Measurements from ENCODE around the gene LRRC4C. TPM values are rescaled to one million over a fixed set of nuclear protein-coding genes. Genes with fewer than 3 reads are reported as not detected.

LRRC4C gene
- total RNA-seq, 1 experiment from 2014 or later: 0.72 TPM

DNA sequence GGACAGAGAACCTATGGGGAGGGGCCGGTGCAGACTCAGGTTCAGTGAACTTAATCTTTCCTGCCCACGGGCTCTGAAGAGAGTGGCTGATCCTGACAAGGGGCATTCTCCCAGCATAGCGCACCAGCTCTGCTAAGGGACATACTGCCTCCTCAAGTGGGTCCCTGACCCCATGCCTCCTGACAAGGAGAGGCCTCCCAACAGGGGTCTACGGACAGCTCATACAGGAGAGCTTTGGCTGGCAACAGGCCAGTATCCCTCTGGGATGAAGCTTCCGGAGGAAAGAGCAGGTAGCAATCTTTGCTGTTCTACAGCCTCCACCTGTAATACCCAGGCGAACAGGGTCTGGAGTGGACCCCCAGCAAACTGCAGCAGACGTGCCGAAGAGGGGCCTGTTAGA lies 394.0 kb downstream of the LRRC4C start:
- Mint-ChIP-seq H3K4me1 (peaks cover 7% of the 10 kb centered on the region), H3K36me3 (peaks cover 16% of the 10 kb centered on the region), H3K4me3 (no peak overlapping the region), H3K9me3 (peaks cover 40% of the 10 kb centered on the region), H3K27ac (no peak overlapping the region), H3K27me3 (ENCODE audit: low read depth) (no peaks in the 10 kb centered on the region; the same call in 1 of the 2 replicates)
- ATAC-seq (no peak), DNase-seq (ENCODE audit: low spot score) (no peak)
- ChIA-PET CTCF (no interaction called here), POLR2A (no interaction called here)
- TF ChIP-seq IRF2 (CRISPR knock-in tag; IDR thresholded peaks at IDR 0.05; ENCODE audit: borderline replicate concordance, low read depth): no peak
- TF ChIP-seq, protein P1, sequence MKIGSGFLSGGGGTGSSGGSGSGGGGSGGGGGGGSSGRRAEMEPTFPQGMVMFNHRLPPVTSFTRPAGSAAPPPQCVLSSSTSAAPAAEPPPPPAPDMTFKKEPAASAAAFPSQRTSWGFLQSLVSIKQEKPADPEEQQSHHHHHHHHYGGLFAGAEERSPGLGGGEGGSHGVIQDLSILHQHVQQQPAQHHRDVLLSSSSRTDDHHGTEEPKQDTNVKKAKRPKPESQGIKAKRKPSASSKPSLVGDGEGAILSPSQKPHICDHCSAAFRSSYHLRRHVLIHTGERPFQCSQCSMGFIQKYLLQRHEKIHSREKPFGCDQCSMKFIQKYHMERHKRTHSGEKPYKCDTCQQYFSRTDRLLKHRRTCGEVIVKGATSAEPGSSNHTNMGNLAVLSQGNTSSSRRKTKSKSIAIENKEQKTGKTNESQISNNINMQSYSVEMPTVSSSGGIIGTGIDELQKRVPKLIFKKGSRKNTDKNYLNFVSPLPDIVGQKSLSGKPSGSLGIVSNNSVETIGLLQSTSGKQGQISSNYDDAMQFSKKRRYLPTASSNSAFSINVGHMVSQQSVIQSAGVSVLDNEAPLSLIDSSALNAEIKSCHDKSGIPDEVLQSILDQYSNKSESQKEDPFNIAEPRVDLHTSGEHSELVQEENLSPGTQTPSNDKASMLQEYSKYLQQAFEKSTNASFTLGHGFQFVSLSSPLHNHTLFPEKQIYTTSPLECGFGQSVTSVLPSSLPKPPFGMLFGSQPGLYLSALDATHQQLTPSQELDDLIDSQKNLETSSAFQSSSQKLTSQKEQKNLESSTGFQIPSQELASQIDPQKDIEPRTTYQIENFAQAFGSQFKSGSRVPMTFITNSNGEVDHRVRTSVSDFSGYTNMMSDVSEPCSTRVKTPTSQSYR (CRISPR knock-in tag; IDR thresholded peaks at IDR 0.05): no peak
- TF ChIP-seq NFATC4 (CRISPR knock-in tag; IDR thresholded peaks at IDR 0.05): no peak

DNA sequence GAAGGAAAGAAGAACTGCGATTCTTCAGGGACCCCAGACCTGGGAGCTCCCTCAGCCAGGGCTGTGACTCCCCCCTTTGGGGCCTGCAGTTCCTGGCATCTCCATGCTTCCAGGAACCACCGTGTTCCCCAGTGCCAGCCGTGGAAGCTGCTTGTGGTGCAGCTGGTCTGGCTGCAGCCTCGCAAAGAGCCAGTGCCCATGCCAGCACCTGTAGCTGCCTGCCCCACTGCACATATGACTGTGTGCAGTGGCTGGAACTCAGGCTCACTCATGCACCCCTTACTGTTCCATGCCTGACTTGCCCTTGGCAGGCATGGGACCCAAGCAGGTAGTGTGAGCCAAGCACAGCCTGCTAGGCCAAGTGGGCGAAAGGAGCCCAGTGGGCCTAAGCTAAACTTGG lies 401.3 kb downstream of the LRRC4C start:
- DNase-seq (ENCODE audit: low spot score) (no peak), ATAC-seq (no peak)
- H3K4me3 Mint-ChIP-seq: no peak overlapping the region
- H3K36me3 Mint-ChIP-seq: no peaks in the 10 kb centered on the region
- POLR2A ChIA-PET: no interaction called here
- CTCF ChIA-PET: interaction anchor here (2.1 kb wide), 1 partner anchor 57 kb away, joined by 4 read pairs; no protein-coding TSS in a partner anchor
- TF ChIP-seq JUN (CRISPR knock-in tag; IDR thresholded peaks at IDR 0.05) (no peak), TCF7 (CRISPR knock-in tag; IDR thresholded peaks at IDR 0.05; ENCODE audit: low read depth) (no peak), ELF4 (CRISPR knock-in tag; IDR thresholded peaks at IDR 0.05; ENCODE audit: low read depth) (no peak), SMAD4 (CRISPR knock-in tag; IDR thresholded peaks at IDR 0.05) (no peak), GRHL2 (CRISPR knock-in tag; IDR thresholded peaks at IDR 0.05; ENCODE audit: insufficient replicate concordance, severe bottlenecking) (no peak), TEAD1 (CRISPR knock-in tag; IDR thresholded peaks at IDR 0.05) (no peak), ZNF317 (CRISPR knock-in tag; IDR thresholded peaks at IDR 0.05; ENCODE audit: borderline replicate concordance, low read depth) (no peak), CBFB (CRISPR knock-in tag; IDR thresholded peaks at IDR 0.05; ENCODE audit: low read depth) (no peak), NFE2L1 (CRISPR knock-in tag; IDR thresholded peaks at IDR 0.05) (no peak), SMAD3 (CRISPR knock-in tag; IDR thresholded peaks at IDR 0.05; ENCODE audit: borderline replicate concordance) (no peak)
- TF ChIP-seq, protein P2, sequence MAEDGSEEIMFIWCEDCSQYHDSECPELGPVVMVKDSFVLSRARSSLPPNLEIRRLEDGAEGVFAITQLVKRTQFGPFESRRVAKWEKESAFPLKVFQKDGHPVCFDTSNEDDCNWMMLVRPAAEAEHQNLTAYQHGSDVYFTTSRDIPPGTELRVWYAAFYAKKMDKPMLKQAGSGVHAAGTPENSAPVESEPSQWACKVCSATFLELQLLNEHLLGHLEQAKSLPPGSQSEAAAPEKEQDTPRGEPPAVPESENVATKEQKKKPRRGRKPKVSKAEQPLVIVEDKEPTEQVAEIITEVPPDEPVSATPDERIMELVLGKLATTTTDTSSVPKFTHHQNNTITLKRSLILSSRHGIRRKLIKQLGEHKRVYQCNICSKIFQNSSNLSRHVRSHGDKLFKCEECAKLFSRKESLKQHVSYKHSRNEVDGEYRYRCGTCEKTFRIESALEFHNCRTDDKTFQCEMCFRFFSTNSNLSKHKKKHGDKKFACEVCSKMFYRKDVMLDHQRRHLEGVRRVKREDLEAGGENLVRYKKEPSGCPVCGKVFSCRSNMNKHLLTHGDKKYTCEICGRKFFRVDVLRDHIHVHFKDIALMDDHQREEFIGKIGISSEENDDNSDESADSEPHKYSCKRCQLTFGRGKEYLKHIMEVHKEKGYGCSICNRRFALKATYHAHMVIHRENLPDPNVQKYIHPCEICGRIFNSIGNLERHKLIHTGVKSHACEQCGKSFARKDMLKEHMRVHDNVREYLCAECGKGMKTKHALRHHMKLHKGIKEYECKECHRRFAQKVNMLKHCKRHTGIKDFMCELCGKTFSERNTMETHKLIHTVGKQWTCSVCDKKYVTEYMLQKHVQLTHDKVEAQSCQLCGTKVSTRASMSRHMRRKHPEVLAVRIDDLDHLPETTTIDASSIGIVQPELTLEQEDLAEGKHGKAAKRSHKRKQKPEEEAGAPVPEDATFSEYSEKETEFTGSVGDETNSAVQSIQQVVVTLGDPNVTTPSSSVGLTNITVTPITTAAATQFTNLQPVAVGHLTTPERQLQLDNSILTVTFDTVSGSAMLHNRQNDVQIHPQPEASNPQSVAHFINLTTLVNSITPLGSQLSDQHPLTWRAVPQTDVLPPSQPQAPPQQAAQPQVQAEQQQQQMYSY (CRISPR knock-in tag; IDR thresholded peaks at IDR 0.05): no peak
- TF ChIP-seq, protein P3, sequence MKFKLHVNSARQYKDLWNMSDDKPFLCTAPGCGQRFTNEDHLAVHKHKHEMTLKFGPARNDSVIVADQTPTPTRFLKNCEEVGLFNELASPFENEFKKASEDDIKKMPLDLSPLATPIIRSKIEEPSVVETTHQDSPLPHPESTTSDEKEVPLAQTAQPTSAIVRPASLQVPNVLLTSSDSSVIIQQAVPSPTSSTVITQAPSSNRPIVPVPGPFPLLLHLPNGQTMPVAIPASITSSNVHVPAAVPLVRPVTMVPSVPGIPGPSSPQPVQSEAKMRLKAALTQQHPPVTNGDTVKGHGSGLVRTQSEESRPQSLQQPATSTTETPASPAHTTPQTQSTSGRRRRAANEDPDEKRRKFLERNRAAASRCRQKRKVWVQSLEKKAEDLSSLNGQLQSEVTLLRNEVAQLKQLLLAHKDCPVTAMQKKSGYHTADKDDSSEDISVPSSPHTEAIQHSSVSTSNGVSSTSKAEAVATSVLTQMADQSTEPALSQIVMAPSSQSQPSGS (CRISPR knock-in tag; IDR thresholded peaks at IDR 0.05; ENCODE audit: borderline replicate concordance, low read depth): no peak
- TF ChIP-seq, protein P4, sequence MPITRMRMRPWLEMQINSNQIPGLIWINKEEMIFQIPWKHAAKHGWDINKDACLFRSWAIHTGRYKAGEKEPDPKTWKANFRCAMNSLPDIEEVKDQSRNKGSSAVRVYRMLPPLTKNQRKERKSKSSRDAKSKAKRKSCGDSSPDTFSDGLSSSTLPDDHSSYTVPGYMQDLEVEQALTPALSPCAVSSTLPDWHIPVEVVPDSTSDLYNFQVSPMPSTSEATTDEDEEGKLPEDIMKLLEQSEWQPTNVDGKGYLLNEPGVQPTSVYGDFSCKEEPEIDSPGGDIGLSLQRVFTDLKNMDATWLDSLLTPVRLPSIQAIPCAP (CRISPR knock-in tag; IDR thresholded peaks at IDR 0.05): no peak
- TF ChIP-seq, protein P5, sequence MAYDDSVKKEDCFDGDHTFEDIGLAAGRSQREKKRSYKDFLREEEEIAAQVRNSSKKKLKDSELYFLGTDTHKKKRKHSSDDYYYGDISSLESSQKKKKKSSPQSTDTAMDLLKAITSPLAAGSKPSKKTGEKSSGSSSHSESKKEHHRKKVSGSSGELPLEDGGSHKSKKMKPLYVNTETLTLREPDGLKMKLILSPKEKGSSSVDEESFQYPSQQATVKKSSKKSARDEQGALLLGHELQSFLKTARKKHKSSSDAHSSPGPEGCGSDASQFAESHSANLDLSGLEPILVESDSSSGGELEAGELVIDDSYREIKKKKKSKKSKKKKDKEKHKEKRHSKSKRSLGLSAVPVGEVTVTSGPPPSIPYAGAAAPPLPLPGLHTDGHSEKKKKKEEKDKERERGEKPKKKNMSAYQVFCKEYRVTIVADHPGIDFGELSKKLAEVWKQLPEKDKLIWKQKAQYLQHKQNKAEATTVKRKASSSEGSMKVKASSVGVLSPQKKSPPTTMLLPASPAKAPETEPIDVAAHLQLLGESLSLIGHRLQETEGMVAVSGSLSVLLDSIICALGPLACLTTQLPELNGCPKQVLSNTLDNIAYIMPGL (CRISPR knock-in tag; IDR thresholded peaks at IDR 0.05): no peak
- TF ChIP-seq, protein P6, sequence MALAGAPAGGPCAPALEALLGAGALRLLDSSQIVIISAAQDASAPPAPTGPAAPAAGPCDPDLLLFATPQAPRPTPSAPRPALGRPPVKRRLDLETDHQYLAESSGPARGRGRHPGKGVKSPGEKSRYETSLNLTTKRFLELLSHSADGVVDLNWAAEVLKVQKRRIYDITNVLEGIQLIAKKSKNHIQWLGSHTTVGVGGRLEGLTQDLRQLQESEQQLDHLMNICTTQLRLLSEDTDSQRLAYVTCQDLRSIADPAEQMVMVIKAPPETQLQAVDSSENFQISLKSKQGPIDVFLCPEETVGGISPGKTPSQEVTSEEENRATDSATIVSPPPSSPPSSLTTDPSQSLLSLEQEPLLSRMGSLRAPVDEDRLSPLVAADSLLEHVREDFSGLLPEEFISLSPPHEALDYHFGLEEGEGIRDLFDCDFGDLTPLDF (CRISPR knock-in tag; IDR thresholded peaks at IDR 0.05): no peak
- TF ChIP-seq, protein P7, sequence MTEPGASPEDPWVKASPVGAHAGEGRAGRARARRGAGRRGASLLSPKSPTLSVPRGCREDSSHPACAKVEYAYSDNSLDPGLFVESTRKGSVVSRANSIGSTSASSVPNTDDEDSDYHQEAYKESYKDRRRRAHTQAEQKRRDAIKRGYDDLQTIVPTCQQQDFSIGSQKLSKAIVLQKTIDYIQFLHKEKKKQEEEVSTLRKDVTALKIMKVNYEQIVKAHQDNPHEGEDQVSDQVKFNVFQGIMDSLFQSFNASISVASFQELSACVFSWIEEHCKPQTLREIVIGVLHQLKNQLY (CRISPR knock-in tag; IDR thresholded peaks at IDR 0.05): no peak
- H3K27me3 Mint-ChIP-seq (ENCODE audit: low read depth): no peaks in the 10 kb centered on the region
- peaks cover 5% of the 10 kb centered on the region; the same call in 1 of the 2 replicates for H3K9me3 Mint-ChIP-seq
- no peak overlapping the region for H3K27ac Mint-ChIP-seq
- H3K4me1 Mint-ChIP-seq: peaks cover 20% of the 10 kb centered on the region
